ENCODE data around the gene NFAM1. TPM values are rescaled to one million over a fixed set of nuclear protein-coding genes. Genes with fewer than 3 reads are reported as not detected.
A peak's percentile ranks its signal among the peaks of the same experiment; 100 is the strongest.

Gene NFAM1
- total and polyA plus RNA-seq, 7 donors: 0.08 to 1.1 (median 0.30) TPM

- H3K27me3 ChIP-seq (ENCODE audit: insufficient read depth in 3 of 3, low read length in 2 of 3): peaks cover 0 to 43% (median 4%) of the 10 kb centered on the region in 3 donors
- peaks cover 14% of the 10 kb centered on the region for H3K4me1 ChIP-seq
- TF ChIP-seq CTCF (IDR thresholded peaks at IDR 0.05): no peak
- H3K27ac ChIP-seq: peak overlapping the region; percentile 30
- no peak overlapping the region for H3K4me3 ChIP-seq
- no peaks in the 10 kb centered on the region for H3K9me3 ChIP-seq
- WGBS, 3 donors: 17 to 28% (median 21%) methylated on average over 13 of the region's 13 CpGs
- no peaks in the 10 kb centered on the region for H3K36me3 ChIP-seq (ENCODE audit: insufficient read depth in 1 of 2, low read depth in 1 of 2)
- intact Hi-C loops (cut with DNase I): no loop called here
- ATAC-seq (no peak), DNase-seq (no peak)
Measured at GRCh38 chr22:42364604-42365110, 67.5 kb downstream of the NFAM1 start.

DNA sequence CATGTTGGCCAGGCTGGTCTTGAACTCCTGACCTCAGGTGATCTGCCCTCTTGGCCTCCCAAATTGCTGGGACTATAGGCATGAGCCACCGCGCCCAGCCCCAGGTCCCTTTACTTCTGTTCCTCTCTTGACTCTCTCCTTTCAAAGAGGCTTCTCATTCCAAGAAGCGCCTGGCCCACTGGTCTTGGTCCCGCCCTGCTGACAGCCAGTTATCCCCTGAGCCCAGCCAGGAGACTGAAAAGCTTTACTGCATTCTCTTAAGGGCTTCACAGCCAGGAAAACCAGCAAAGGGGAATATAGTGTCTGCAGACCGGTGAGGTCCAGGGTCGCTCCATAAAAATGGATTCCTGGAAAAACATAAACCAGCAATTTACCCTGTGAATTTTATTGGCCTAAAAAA, 68.3 kb downstream of the NFAM1 start:
- H3K27ac ChIP-seq: no peak overlapping the region
- TF ChIP-seq CTCF (IDR thresholded peaks at IDR 0.05): no peak
- H3K4me3 ChIP-seq: no peak overlapping the region
- H3K4me1 ChIP-seq: peaks cover 11% of the 10 kb centered on the region
- intact Hi-C loops (cut with DNase I): no loop called here
- no peaks in the 10 kb centered on the region for H3K9me3 ChIP-seq
- DNase-seq (no peak), ATAC-seq (no peak)
- peaks cover 0 to 43% (median 3%) of the 10 kb centered on the region in 3 donors for H3K27me3 ChIP-seq (ENCODE audit: insufficient read depth in 3 of 3, low read length in 2 of 3)
- 84 to 94% (median 91%) methylated on average over 6 of the region's 6 CpGs for WGBS, 3 donors
- H3K36me3 ChIP-seq (ENCODE audit: insufficient read depth in 1 of 2, low read depth in 1 of 2): no peaks in the 10 kb centered on the region

DNA sequence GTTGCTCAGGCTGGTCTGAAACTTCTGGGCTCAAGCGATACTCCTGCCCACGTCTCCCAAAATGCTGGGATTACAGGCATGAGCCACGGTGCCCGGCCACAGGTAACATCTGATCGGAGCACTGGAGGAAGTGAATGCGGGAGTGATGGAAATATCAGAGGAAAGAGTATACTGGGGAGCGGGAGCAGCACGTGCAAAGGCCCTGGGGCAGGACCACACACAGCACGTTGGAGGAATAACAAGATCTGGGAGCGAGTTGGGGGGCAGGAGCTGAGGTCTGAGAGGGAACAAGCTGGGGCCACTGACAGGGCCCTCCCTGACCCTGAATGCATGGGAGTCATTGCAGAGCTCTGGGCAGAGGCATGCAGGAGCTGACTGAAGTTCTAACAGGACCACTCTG, 70.7 kb downstream of the NFAM1 start:
- no peak for TF ChIP-seq CTCF (IDR thresholded peaks at IDR 0.05)
- H3K36me3 ChIP-seq (ENCODE audit: insufficient read depth in 1 of 2, low read depth in 1 of 2): no peaks in the 10 kb centered on the region
- ATAC-seq (no peak), DNase-seq (no peak)
- intact Hi-C loops (cut with DNase I): no loop called here
- H3K27ac ChIP-seq: no peak overlapping the region
- no peaks in the 10 kb centered on the region for H3K9me3 ChIP-seq
- peaks cover 0 to 25% (median 0%) of the 10 kb centered on the region in 3 donors for H3K27me3 ChIP-seq (ENCODE audit: insufficient read depth in 3 of 3, low read length in 2 of 3)
- peaks cover 6% of the 10 kb centered on the region for H3K4me1 ChIP-seq
- WGBS, 3 donors: 93 to 95% (median 94%) methylated on average over 10 of the region's 10 CpGs
- H3K4me3 ChIP-seq: no peak overlapping the region

GRCh38 chr22:42360348-42360747, 71.9 kb downstream of the NFAM1 start:
- DNase-seq (no peak), ATAC-seq (no peak)
- H3K4me1 ChIP-seq: peaks cover 6% of the 10 kb centered on the region
- no peak overlapping the region for H3K4me3 ChIP-seq
- H3K27me3 ChIP-seq (ENCODE audit: insufficient read depth in 3 of 3, low read length in 2 of 3): peaks cover 0 to 21% (median 0%) of the 10 kb centered on the region in 3 donors
- WGBS, 3 donors: 86 to 88% (median 86%) methylated on average over 7 of the region's 7 CpGs
- no peak overlapping the region for H3K27ac ChIP-seq
- no peak for TF ChIP-seq CTCF (IDR thresholded peaks at IDR 0.05)
- no peaks in the 10 kb centered on the region for H3K9me3 ChIP-seq
- no peaks in the 10 kb centered on the region for H3K36me3 ChIP-seq (ENCODE audit: insufficient read depth in 1 of 2, low read depth in 1 of 2)
- intact Hi-C loops (cut with DNase I): no loop called here
